Esophagus squamous epithelium (tissue), 4 donors: Measurements from ENCODE around the gene SLC27A1.

Experiments
- POLR2A ChIP-seq, 4 donors: fragments of 450-650 bp; IDR thresholded peaks; one replicate each; pipeline ENCODE4 v1.6.1; 2017; ENCODE audit warnings: antibody characterized with exemption in 4 of 4, mild to moderate bottlenecking in 4 of 4, moderate library complexity in 3 of 4
- TF ChIP-seq, protein P1 (sequence below), 6 experiments: fragments of 450-650 bp in 4 of 6; fragments of 200-600 bp in 2 of 6; sonication (generic) in 2 of 6; IDR thresholded peaks; one replicate each; pipeline ENCODE4 v1.5.1; 2016 to 2019; ENCODE audit warnings: antibody characterized with exemption in 6 of 6, mild to moderate bottlenecking in 4 of 6, moderate library complexity in 4 of 6

DNA sequence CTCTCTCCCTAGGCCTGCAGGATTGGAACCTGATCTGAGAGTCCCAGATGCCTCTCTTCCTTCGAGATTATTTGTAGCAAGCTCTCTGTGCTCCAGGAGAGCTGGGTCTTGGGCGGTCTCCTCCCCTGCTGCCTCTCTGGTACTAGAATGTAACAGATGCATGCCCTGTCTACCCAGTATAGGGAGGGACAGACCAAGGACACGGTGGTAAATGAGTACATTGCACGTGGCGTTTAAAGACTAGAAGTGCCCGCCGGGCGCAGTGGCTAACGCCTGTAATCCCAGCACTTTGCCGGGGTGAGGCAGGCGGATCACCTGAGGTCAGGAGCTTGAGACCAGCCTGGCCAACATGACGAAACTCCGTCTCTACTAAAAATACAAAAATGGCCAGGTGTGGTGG lies 11.7 kb downstream of the SLC27A1 start:
- TF ChIP-seq, protein P1, sequence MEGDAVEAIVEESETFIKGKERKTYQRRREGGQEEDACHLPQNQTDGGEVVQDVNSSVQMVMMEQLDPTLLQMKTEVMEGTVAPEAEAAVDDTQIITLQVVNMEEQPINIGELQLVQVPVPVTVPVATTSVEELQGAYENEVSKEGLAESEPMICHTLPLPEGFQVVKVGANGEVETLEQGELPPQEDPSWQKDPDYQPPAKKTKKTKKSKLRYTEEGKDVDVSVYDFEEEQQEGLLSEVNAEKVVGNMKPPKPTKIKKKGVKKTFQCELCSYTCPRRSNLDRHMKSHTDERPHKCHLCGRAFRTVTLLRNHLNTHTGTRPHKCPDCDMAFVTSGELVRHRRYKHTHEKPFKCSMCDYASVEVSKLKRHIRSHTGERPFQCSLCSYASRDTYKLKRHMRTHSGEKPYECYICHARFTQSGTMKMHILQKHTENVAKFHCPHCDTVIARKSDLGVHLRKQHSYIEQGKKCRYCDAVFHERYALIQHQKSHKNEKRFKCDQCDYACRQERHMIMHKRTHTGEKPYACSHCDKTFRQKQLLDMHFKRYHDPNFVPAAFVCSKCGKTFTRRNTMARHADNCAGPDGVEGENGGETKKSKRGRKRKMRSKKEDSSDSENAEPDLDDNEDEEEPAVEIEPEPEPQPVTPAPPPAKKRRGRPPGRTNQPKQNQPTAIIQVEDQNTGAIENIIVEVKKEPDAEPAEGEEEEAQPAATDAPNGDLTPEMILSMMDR (IDR thresholded peaks at IDR 0.05), result no peak
- TF ChIP-seq POLR2A (IDR thresholded peaks at IDR 0.05), result no peak
